WTC11 (cell line): ENCODE data around the gene PPM1L. TPM values are rescaled to one million over a fixed set of nuclear protein-coding genes. Genes with fewer than 3 reads are reported as not detected.

Source experiments
- ATAC-seq: fragments of 200-7000 bp; cut with Tn5 transposase; 2 replicates; pipeline ENCODE4 v1.10.0; 2021; ENCODE audit warnings: mild to moderate bottlenecking, moderate library complexity
- CTCF ChIA-PET: fragments of 300-600 bp; sonication (Branson Sonifier 250); formaldehyde crosslinking; loops from one replicate; lab custom pipeline; 2021; ENCODE audit warnings: antibody characterized with exemption; lab: Charles Lee
- POLR2A ChIA-PET: fragments of 350-600 bp; sonication (Branson Sonifier 250); formaldehyde crosslinking; loops from one replicate; lab custom pipeline; 2021; ENCODE audit warnings: antibody characterized with exemption; lab: Charles Lee
- DNase-seq: peaks from one replicate; pipeline ENCODE4 v3.0.0; 2021; ENCODE audit warnings: low spot score
- H3K27ac Mint-ChIP-seq: 2 replicates; pipeline ENCODE4 v1.8.0; 2021; ENCODE audit warnings: mixed read lengths
- H3K27me3 Mint-ChIP-seq: 2 replicates; pipeline ENCODE4 v1.8.0; 2021; ENCODE audit warnings: low read depth, mild to moderate bottlenecking, moderate library complexity, mixed read lengths
- H3K36me3 Mint-ChIP-seq: 2 replicates; pipeline ENCODE4 v1.8.0; 2021; ENCODE audit warnings: mixed read lengths
- H3K4me1 Mint-ChIP-seq: 2 replicates; pipeline ENCODE4 v1.8.0; 2022; ENCODE audit warnings: mixed read lengths
- H3K4me3 Mint-ChIP-seq: 2 replicates; pipeline ENCODE4 v1.8.0; 2021; ENCODE audit warnings: mild to moderate bottlenecking, moderate library complexity, mixed read lengths
- H3K9me3 Mint-ChIP-seq: 2 replicates; pipeline ENCODE4 v1.8.0; 2021; ENCODE audit warnings: mixed read lengths
- CBFB ChIP-seq: sonication (generic); formaldehyde crosslinking; IDR thresholded peaks from 2 replicates; pipeline ENCODE4 v1.8.1; 2022; ENCODE audit warnings: mild to moderate bottlenecking, low read depth, missing genetic modification reagents
- CREM ChIP-seq: sonication (generic); formaldehyde crosslinking; IDR thresholded peaks from 2 replicates; pipeline ENCODE4 v1.8.1; 2022; ENCODE audit warnings: mild to moderate bottlenecking, missing genetic modification reagents, moderate library complexity
- IRF2 ChIP-seq: sonication (generic); formaldehyde crosslinking; IDR thresholded peaks from 2 replicates; pipeline ENCODE4 v1.8.0; 2022; ENCODE audit warnings: low read depth, missing genetic modification reagents, borderline replicate concordance
- NFYB ChIP-seq: sonication (generic); formaldehyde crosslinking; conservative IDR thresholded peaks from 2 replicates; pipeline ENCODE4 v1.8.0; 2022; ENCODE audit warnings: low read depth, missing genetic modification reagents
- NR2C2 ChIP-seq: sonication (generic); formaldehyde crosslinking; IDR thresholded peaks from 2 replicates; pipeline ENCODE4 v1.8.0; 2022; ENCODE audit warnings: mild to moderate bottlenecking, missing genetic modification reagents
- TEAD4 ChIP-seq: sonication (generic); formaldehyde crosslinking; IDR thresholded peaks from 2 replicates; pipeline ENCODE4 v1.8.0; 2022; ENCODE audit warnings: mild to moderate bottlenecking, missing genetic modification reagents
- TP53 ChIP-seq: sonication (generic); formaldehyde crosslinking; IDR thresholded peaks from 2 replicates; pipeline ENCODE4 v1.8.1; 2023; ENCODE audit warnings: mild to moderate bottlenecking, missing genetic modification reagents
- ZBTB21 ChIP-seq: sonication (generic); formaldehyde crosslinking; IDR thresholded peaks from 2 replicates; pipeline ENCODE4 v1.8.1; 2023; ENCODE audit warnings: mild to moderate bottlenecking, missing genetic modification reagents, borderline replicate concordance
- ZNF423 ChIP-seq: fragments of 250-450 bp; sonication (Bioruptor Pico); IDR thresholded peaks from 2 replicates; pipeline ENCODE4 v2.1.2; 2022; ENCODE audit warnings: mild to moderate bottlenecking, moderate library complexity
- total RNA-seq: library from RNA; stranded (reverse); gene quantifications from 3 replicates; pipeline ENCODE4 v1.2.3, GENCODE V29; 2021
- TF ChIP-seq, protein P1 (sequence below): sonication (generic); formaldehyde crosslinking; IDR thresholded peaks from 2 replicates; pipeline ENCODE4 v1.8.1; 2023; ENCODE audit warnings: mild to moderate bottlenecking, missing genetic modification reagents, moderate library complexity
- TF ChIP-seq, protein P2 (sequence below): sonication (generic); formaldehyde crosslinking; IDR thresholded peaks from 2 replicates; pipeline ENCODE4 v1.8.1; 2022; ENCODE audit warnings: low read depth, mild to moderate bottlenecking, moderate library complexity, missing genetic modification reagents, borderline replicate concordance
- TF ChIP-seq, protein P3 (sequence below): sonication (generic); formaldehyde crosslinking; IDR thresholded peaks from 2 replicates; pipeline ENCODE4 v1.8.1; 2022; ENCODE audit warnings: mild to moderate bottlenecking, moderate library complexity, missing genetic modification reagents
- TF ChIP-seq, protein P4 (sequence below): sonication (generic); formaldehyde crosslinking; IDR thresholded peaks from 2 replicates; pipeline ENCODE4 v1.8.1; 2023; ENCODE audit warnings: mild to moderate bottlenecking, missing genetic modification reagents
- TF ChIP-seq, protein P5 (sequence below): sonication (generic); formaldehyde crosslinking; IDR thresholded peaks from 2 replicates; pipeline ENCODE4 v1.8.1; 2023; ENCODE audit warnings: mild to moderate bottlenecking, missing genetic modification reagents, moderate library complexity
- TF ChIP-seq, protein P6 (sequence below): fragments of 250-450 bp; sonication (Bioruptor Pico); IDR thresholded peaks from 2 replicates; pipeline ENCODE4 v1.8.0; 2021; ENCODE audit warnings: mild to moderate bottlenecking

PPM1L gene
- total RNA-seq, 1 experiment from 2014 or later = 18.1 TPM

DNA sequence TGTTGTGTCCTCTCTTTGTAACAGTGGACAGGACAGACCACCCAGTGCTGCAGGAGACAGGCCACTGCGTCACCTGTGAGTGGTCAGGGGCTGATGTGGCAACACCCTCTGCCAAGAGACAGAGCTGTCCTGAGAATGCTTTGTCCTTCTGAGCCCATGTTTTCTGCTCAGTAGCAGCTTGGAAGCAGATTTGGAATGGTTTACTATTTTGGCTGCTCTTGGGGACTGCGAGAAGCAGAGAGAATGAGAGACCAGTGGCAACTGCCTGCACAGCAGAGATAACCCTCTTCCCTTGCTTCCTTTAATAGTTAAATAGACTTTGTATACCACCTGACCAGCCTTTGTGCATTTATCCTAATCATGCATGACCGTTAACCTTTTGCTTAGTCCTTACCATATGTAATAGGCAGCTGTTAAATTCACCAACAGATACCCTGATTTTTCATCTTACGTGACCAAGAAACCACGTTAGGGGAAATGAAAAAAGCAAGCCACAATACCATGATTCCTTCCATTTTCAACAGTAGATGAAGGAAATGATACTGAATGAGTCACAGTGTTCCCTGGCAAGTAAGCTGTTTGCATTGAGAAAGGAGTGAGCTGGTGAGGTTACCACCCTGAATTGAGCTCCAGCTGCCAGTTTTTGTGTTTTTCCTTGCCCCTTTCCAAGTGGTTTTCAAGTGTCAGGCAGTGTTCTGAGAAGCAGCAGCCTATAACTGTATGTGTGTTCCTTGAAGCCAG lies 313.6 kb downstream of the PPM1L start:
- DNase-seq (no peak), ATAC-seq (no peak; the same call in 1 of the 2 replicates)
- Mint-ChIP-seq H3K4me1 (peaks cover 7% of the 10 kb centered on the region; the same call in 1 of the 2 replicates), H3K9me3 (no peaks in the 10 kb centered on the region), H3K27ac (peak overlapping the region; percentile 18; the same call in 1 of the 2 replicates), H3K36me3 (no peaks in the 10 kb centered on the region), H3K4me3 (no peak overlapping the region), H3K27me3 (no peaks in the 10 kb centered on the region)
- CTCF ChIA-PET = interaction anchor here (0.9 to 1.5 kb wide), 2 partner anchors 31 to 382 kb away, joined by 4 read pairs; no protein-coding TSS in a partner anchor
- TF ChIP-seq, protein P1, sequence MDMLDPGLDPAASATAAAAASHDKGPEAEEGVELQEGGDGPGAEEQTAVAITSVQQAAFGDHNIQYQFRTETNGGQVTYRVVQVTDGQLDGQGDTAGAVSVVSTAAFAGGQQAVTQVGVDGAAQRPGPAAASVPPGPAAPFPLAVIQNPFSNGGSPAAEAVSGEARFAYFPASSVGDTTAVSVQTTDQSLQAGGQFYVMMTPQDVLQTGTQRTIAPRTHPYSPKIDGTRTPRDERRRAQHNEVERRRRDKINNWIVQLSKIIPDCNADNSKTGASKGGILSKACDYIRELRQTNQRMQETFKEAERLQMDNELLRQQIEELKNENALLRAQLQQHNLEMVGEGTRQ (CRISPR knock-in tag) = no peak
- TF ChIP-seq, protein P2, sequence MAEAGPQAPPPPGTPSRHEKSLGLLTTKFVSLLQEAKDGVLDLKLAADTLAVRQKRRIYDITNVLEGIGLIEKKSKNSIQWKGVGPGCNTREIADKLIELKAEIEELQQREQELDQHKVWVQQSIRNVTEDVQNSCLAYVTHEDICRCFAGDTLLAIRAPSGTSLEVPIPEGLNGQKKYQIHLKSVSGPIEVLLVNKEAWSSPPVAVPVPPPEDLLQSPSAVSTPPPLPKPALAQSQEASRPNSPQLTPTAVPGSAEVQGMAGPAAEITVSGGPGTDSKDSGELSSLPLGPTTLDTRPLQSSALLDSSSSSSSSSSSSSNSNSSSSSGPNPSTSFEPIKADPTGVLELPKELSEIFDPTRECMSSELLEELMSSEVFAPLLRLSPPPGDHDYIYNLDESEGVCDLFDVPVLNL = no peak
- TF ChIP-seq, protein P3, sequence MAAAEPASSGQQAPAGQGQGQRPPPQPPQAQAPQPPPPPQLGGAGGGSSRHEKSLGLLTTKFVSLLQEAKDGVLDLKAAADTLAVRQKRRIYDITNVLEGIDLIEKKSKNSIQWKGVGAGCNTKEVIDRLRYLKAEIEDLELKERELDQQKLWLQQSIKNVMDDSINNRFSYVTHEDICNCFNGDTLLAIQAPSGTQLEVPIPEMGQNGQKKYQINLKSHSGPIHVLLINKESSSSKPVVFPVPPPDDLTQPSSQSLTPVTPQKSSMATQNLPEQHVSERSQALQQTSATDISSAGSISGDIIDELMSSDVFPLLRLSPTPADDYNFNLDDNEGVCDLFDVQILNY (CRISPR knock-in tag) = no peak
- TF ChIP-seq CBFB (CRISPR knock-in tag) (no peak), TP53 (CRISPR knock-in tag) (no peak), IRF2 (no peak), NFYB (CRISPR knock-in tag) (no peak), CREM (CRISPR knock-in tag) (no peak), ZBTB21 (CRISPR knock-in tag) (no peak), NR2C2 (CRISPR knock-in tag) (no peak), TEAD4 (no peak)
- POLR2A ChIA-PET = interaction anchor here (0.8 kb wide), 1 partner anchor 36 kb away, joined by 3 read pairs; the partner anchor contains the start of gene B3GALNT1

DNA sequence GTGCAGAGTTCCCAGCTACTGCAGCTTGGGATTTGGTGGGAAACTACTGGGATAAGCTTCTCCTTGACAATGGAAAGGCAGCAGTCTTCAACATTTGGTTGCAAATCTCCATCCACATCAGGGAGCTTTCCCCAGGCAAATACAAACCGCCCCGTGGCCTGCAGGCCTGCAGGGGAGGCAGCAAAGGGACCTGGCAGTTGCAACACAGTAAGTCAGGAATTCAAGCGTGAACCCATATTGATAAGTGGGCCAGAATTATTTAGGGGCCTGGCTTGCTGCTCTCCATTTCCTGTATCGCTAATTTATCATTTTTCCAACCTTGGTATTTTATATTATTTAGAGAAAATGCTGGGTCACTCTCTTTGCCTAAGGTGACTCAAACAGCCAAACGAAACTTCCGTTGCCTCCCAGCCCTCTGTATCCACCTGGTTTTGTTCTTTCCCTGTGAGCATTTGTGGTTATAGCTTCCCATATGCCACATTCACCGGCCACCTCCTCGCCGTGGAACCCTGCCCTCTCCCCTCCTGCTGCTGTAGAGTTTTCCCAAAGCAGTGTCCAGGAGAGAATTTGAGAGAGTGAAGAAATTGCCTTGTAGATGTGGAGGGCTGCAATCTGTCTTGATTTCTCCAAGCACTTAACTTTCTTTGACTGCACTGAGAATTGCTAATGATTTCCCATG lies 314.4 kb downstream of the PPM1L start:
- Mint-ChIP-seq H3K9me3 (no peaks in the 10 kb centered on the region), H3K4me1 (peaks cover 7% of the 10 kb centered on the region; the same call in 1 of the 2 replicates), H3K4me3 (no peak overlapping the region), H3K27me3 (no peaks in the 10 kb centered on the region), H3K27ac (peak overlapping the region; percentile 18; the same call in 1 of the 2 replicates), H3K36me3 (no peaks in the 10 kb centered on the region)
- TF ChIP-seq, protein P2 = no peak
- no peak for TF ChIP-seq NFYB (CRISPR knock-in tag)
- TF ChIP-seq, protein P4, sequence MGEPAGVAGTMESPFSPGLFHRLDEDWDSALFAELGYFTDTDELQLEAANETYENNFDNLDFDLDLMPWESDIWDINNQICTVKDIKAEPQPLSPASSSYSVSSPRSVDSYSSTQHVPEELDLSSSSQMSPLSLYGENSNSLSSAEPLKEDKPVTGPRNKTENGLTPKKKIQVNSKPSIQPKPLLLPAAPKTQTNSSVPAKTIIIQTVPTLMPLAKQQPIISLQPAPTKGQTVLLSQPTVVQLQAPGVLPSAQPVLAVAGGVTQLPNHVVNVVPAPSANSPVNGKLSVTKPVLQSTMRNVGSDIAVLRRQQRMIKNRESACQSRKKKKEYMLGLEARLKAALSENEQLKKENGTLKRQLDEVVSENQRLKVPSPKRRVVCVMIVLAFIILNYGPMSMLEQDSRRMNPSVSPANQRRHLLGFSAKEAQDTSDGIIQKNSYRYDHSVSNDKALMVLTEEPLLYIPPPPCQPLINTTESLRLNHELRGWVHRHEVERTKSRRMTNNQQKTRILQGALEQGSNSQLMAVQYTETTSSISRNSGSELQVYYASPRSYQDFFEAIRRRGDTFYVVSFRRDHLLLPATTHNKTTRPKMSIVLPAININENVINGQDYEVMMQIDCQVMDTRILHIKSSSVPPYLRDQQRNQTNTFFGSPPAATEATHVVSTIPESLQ (CRISPR knock-in tag) = no peak
- TF ChIP-seq, protein P5, sequence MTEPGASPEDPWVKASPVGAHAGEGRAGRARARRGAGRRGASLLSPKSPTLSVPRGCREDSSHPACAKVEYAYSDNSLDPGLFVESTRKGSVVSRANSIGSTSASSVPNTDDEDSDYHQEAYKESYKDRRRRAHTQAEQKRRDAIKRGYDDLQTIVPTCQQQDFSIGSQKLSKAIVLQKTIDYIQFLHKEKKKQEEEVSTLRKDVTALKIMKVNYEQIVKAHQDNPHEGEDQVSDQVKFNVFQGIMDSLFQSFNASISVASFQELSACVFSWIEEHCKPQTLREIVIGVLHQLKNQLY (CRISPR knock-in tag) = no peak
- no peak for TF ChIP-seq ZNF423 (CRISPR knock-in tag)
- TF ChIP-seq, protein P6, sequence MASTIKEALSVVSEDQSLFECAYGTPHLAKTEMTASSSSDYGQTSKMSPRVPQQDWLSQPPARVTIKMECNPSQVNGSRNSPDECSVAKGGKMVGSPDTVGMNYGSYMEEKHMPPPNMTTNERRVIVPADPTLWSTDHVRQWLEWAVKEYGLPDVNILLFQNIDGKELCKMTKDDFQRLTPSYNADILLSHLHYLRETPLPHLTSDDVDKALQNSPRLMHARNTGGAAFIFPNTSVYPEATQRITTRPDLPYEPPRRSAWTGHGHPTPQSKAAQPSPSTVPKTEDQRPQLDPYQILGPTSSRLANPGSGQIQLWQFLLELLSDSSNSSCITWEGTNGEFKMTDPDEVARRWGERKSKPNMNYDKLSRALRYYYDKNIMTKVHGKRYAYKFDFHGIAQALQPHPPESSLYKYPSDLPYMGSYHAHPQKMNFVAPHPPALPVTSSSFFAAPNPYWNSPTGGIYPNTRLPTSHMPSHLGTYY (CRISPR knock-in tag) = no peak
- ATAC-seq (peak; percentile 53), DNase-seq (no peak)
- ChIA-PET POLR2A (interaction anchor here (0.8 kb wide), 1 partner anchor 35 kb away, joined by 3 read pairs; the partner anchor contains the start of gene B3GALNT1), CTCF (interaction anchor here (0.9 to 1.5 kb wide), 2 partner anchors 31 to 383 kb away, joined by 4 read pairs; no protein-coding TSS in a partner anchor)
